ENCODE data around the gene CCKAR.

GRCh38 chr4:26467724-26468123 is 22.6 kb downstream of the CCKAR start:
- TF ChIP-seq ZNF384 (IDR thresholded peaks at IDR 0.05; ENCODE audit: borderline replicate concordance, low read depth, low read length) (no peak), NFIC (IDR thresholded peaks at IDR 0.05; ENCODE audit: low read depth, low read length) (no peak), MLLT1 (IDR thresholded peaks at IDR 0.05) (no peak), POLR2AphosphoS5 (IDR thresholded peaks at IDR 0.05; ENCODE audit: low read length) (no peak), ETV6 (conservative IDR thresholded peaks at IDR 0.05 in 1 of 2, IDR thresholded peaks at IDR 0.05 in 1 of 2; ENCODE audit: borderline replicate concordance in 1 of 2, low read depth in 1 of 2) (no peak)

All from GM12878 (cell line).